Urothelium cell line (cell line): Measurements from ENCODE around the gene OR2A42.
"Not testable (repeated sequence)": the region's sequence is repeated elsewhere in the genome, so short reads cannot be mapped to it uniquely, and the experiment has no call there.

Experiments
- DNase-seq: peaks from one replicate; pipeline ENCODE4 v3.0.0; 2011; ENCODE audit warnings: low spot score, mixed read lengths
- FAIRE-seq: peaks from 2 replicates; lab custom pipeline; 2011; peaks lifted over from hg19 to GRCh38; lab: Jason Lieb, UNC

Gene OR2A42, protein sequence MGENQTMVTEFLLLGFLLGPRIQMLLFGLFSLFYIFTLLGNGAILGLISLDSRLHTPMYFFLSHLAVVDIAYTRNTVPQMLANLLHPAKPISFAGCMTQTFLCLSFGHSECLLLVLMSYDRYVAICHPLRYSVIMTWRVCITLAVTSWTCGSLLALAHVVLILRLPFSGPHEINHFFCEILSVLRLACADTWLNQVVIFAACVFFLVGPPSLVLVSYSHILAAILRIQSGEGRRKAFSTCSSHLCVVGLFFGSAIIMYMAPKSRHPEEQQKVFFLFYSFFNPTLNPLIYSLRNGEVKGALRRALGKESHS

DNA sequence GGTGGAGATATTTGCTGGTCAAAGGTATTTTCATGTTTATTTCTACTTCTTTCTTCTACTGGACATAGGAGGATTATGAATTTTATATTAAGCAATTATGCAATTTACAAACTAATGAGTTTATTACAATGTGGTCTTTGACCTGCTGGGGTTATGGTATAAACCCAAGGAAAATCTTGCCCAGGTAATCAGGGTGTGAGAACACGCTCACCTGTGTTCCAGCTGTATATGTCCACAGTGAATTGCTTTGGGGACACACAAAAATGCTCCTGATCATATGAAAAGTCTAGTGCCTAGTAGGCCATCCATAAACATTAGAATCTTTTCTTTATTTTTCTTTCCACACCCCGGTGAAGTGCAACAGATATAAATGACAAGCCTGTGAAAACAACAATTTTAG is at the start of gene OR2A42:
Gene OR2A42 (minus strand): TSS at position 241 of the 400 bp plus-strand sequence. CDS start 6,762 bp downstream, outside the sequence.
- FAIRE-seq, DNase-seq: not testable (repeated sequence)

DNA sequence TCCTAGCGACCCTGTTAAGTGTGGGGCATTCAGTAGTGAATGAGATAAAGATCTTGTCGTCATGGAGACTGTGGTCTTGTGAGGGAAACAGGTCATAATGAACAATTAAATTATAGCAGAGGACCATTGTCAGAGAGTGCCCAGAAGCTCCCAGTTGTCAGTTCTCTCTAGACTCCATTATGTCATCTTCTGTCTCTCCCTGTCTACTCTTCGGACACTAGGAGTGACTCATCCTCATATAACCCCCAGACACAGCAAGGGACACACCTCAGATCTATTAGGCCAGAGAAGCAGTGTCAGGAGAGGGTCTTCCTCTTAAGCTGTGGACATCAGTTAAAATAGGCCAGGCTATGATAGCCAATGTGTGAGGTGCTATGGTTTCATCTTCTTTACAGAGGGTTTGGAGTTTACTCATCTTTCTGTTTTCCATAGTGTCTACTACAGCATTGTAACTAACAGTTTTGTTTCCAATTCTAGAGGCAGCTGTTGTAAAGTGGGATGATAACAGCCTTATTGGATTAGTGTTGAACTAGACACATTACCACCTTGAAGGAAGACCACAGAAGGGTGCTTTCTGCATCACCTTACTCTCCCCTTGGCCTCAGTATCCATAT is 47.9 kb upstream of the OR2A42 start:
- DNase-seq, FAIRE-seq: not testable (repeated sequence)

DNA sequence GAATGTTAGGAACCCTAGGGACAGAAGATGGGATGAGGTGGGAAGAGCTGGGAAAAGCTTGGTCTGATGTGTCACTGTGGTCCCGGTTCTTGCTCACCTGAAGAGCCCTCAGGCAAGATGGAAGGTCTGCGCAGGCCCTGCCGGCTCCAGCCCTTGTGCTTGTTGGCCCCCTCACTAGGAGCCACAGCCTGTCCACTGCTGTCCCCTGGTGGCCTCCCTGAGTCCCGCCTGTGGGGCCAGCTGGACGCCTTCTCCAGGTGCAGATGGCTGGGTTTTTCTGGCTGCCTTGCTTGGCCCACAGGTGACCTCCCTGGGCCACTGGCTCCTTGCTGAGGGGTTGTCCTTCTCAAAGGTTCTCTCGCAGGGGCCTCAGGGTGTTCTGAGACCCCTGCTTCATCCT is 44.3 kb upstream of the OR2A42 start:
- not testable (repeated sequence) for DNase-seq

DNA sequence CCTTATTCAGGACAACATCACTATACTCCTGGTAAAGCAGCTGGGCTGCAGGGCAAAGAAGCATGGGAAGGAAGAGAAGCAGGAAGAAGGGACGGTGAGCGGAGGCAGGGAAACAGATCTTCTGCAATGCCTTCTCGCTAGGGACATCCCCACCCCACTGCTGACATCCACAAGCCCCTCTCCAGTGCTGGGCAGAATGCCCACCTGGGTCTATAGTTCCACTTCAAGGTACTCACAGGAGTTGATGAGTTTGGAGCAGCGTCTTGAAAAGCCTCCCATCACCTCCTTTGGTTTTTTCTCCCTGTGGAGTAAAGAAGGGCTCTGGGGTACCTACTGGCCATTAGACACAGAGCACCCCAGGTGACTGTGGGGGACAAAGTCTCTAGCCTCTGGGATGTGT is 43.1 kb upstream of the OR2A42 start:
- DNase-seq, FAIRE-seq: not testable (repeated sequence)

More for the DNA sequence above, 44.3 kb upstream of the OR2A42 start:
- FAIRE-seq, result not testable (repeated sequence)

DNA sequence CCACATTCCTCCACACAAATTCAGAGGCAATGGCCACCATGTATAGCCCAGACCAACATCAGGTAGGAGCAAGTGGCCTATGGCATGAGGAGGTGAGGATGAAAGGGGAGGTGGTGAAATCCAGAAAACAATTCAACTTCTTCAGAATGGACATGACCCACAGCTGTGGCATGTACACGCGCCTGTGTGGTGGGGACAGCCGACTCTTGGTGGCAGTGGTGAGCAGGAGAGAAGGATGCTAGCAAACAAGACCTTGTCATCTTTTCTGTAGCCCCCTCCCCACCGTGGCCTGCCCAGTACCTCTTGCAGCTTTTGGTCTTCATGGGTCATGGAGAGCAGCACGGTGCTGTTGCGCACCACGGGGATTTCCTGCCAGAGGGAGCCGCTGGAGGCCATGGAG is 42.6 kb upstream of the OR2A42 start:
- DNase-seq, FAIRE-seq: not testable (repeated sequence)

DNA sequence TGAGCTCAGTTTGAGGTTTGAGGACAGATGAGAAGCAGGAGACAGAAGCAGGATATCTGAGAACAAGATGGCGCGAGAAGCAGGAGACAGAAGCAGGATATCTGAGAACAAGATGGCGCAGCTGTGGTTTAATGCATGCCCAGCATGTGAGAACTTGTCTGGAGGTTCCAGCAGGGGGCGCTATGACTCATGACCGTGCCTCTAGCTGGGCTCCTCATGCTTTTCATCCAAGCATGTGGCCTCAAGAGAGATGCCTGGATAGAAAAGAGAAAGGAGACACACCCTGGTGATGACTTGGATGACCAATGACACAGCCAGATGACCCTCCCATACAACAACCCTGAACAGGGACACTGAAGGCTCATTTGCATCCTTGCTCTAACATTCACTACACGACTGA is 40.6 kb upstream of the OR2A42 start:
- not testable (repeated sequence) for FAIRE-seq, DNase-seq

DNA sequence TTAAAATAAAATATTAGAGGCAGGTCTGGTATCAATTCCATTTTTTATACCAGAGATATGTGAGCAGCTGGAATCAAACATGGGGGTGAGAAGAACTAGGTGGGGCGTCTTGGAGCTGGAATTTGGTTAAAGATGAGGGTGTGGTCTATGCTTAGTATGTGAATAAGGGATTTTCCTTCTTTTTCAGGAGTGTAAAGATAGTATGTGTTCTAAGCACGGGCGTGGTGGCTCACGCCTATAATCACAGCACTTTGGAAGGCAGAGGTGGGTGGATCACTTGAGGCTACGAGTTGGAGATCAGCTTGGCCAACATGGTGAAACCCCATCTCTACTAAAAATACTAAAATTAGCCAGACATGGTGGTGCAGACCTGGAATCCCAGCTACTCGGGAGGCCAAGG is 35.9 kb upstream of the OR2A42 start:
- DNase-seq, FAIRE-seq: not testable (repeated sequence)

DNA sequence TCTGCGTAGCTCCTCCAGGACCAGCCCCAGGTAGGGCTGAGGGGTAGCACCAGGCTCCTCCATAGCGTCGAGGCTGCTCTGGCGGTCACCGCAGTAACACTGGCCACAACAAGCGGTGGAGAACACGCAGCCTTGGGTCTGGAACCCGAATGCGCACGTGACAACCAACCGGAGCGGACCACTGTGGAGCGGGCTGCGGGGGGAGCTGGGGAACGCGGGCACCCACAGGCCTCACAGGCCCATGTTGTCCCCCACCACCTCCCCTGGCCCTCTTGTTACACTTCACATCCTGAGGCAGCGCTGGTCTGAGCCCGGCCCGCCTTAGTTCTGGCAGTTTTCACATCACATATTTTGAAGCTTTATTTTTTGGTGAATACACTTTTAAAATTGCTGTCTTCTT is 29.8 kb upstream of the OR2A42 start, which contains the start of gene CTAGE8:
Gene CTAGE8 (minus strand): TSS at position 101 of the 400 bp plus-strand sequence. CDS start 38 bp downstream, at position 63.
- not testable (repeated sequence) for FAIRE-seq, DNase-seq

DNA sequence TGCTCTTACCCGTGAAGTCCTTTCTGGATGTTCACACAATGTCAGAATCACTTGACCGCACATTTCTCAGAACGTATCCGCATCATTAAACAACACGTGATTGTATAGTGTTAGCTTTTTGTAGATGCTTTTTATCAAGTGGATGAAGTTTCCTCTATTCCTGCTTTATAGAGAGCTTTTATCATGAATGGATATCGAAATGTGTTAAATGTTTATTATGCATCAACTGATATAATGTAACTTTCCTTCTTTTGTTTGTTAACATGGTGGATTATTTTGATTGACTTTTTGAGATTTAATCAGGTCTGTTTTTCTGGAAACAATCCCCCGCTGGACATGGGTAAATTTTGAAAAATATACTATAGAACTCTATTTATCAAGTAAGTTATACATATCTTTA is 25.3 kb upstream of the OR2A42 start, which contains the start of gene OR2A7:
Gene OR2A7 (minus strand): TSS at position 101 of the 400 bp plus-strand sequence. CDS start 5,164 bp downstream, outside the sequence.
- not testable (repeated sequence) for FAIRE-seq, DNase-seq

DNA sequence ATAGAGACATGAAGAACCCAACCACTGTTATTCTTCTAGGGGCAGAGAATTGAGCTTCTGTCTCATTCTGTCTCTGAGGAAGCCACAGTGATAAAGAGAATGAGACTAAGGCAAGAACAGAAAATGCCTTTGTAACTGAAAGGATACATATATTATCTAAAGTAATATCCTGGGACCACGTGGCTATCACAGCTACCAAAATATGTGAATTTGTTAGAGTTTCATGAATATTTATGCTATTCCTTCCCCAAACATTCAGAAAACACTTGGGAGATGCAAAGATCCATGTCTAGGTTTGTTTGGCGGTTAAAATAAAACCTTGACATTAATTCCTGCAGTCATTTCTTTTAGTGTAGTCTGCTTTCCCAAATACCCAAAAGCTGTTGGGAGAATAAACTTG is 22.7 kb upstream of the OR2A42 start:
- FAIRE-seq, DNase-seq: not testable (repeated sequence)

DNA sequence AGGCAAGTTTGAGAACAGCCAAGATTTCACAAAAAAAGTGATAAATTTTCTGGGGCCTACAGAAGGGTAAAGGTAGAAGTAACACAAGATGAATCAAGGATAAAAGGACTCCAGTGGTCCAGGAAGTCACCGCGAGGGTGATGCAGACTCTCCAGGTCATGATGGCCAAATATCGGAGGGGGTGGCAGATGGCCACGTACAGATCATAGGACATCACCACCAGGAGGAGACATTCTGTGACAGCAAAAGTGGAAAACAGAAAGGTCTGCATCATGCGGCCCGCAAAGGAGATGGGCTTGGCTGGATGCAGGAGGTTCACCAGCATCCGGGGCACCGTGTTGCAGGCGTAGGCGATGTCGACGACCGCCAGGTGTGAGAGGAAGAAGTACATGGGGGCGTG is 19.7 kb upstream of the OR2A42 start:
- FAIRE-seq, result not testable (repeated sequence)

DNA sequence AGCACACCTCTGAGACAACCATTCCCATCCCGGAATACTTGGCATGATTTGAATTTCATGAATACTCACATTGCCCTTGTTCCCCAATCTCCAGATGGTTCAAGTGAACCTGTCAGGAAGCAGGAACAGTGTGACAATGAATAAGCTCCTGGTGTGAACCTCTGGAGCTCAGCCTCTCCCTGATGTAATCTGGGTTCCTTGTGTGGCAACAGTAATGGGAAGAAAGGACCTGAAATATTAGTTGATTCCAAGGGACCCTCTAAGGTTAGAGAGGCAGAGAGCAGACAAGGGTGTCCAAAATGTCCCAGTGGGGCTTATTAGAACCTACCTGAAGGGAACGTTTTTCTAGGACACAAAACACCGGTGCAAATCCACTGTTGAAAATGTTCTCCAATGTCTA is 16.7 kb upstream of the OR2A42 start:
- FAIRE-seq (no peak), DNase-seq (no peak)

More for the DNA sequence above, 19.7 kb upstream of the OR2A42 start:
- not testable (repeated sequence) for DNase-seq

DNA sequence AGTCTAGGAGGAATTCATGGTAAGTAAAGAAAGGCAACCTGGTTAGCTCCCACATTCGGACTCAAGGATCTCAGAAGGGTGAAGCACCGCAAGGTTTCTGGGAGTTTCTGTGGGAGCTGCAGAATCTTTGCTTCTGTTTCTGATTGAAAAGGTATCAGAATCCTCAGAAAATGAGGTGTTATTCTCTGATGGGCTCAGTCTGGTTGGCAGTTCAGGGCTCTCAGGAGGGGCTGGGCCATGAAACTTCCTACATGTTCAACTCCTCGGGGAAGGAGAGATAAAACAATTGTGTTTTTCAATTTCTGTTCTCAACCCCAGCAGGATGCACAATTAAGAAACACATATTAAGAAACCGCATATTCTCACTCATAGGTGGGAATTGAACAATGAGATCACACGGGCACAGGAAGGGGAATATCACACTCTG is 16.1 kb upstream of the OR2A42 start:
- no peak for FAIRE-seq
- DNase-seq, result no peak

DNA sequence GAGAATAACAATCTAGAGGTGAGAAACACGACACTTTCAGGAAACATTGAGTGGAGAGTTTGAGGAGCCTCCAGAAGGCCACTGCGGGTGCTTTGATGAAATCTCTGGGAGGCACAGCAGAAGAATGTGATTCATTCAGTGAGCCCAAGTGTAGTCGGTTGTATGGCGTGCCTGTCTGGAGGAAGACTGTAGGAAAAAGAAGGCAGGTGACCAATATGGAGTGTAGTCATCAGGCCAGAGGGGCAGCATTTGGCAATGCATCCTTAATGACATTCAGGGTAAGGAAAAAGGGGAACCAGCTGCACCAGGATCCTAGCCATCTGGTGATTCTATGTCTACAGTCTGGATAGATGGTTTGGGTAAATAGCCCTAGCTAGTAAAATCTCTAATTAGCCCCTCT is 12.9 kb upstream of the OR2A42 start:
- not testable (repeated sequence) for DNase-seq, FAIRE-seq

DNA sequence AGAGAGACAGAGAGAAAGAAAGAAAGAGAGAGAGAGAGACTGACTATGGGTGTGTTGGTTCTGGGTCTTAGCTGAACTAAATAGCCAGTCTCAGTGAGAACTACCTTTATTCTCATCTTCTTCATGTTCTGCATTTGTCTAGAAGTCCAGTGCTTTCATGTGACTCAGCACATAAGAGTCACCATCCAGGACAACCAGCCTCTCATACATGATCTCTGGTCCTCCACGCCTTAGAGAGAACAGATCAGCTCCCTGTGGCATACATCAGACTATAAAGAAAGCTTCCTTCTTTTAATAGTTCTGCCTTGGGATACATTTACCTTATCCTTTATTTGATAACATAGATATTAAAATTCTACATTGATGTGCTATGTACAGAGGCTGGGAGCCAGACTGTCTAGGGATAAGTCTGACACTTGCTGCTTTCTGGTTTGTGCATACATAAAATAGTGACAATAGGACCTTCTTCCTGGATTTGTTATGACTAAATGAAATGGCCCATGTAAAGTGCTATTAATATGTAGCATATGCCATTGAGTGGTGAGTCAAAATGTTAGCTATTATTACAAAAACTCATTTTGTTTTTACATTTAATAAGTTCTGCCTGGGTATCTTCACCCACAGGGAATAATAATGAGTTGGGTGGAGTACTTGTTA is 8.4 kb upstream of the OR2A42 start:
- not testable (repeated sequence) for FAIRE-seq, DNase-seq

DNA sequence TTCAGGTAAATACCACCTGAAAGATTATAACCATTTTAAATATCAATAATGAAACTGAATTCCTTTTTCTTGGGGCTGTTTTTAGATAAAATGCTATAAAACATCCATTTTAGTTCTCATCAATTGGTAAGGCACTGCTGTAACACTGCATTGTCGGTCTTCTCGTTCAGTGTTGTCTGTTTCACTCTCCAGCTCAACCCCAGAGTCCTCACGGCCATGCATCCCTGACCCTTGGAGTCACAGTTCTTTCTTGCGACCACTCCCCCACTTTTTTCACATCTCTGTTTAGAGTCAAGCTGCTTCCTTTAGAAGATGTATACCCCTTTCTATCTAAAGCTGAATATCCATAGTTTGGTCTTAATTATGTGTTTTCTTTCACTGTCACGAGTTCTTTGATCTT is 7.6 kb upstream of the OR2A42 start:
- not testable (repeated sequence) for FAIRE-seq, DNase-seq

DNA sequence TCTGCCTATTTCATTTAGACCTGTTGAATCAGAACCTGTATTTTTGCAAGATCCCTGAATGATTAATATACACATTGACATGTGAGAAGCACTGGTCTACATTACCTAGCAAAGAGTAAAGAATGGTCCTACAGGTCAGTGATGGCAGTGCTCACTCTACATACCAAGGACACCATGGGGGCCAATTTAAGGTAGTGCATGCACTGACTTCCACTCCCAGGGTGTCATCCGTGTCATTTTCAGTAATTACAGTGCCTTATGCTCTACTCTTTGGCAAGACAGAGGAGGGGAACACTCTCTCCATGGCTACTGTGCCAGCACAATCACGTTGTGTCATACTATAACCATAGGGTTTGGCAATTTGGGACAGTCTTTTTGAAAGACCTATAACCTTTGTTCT is 6.0 kb upstream of the OR2A42 start:
- not testable (repeated sequence) for DNase-seq, FAIRE-seq

DNA sequence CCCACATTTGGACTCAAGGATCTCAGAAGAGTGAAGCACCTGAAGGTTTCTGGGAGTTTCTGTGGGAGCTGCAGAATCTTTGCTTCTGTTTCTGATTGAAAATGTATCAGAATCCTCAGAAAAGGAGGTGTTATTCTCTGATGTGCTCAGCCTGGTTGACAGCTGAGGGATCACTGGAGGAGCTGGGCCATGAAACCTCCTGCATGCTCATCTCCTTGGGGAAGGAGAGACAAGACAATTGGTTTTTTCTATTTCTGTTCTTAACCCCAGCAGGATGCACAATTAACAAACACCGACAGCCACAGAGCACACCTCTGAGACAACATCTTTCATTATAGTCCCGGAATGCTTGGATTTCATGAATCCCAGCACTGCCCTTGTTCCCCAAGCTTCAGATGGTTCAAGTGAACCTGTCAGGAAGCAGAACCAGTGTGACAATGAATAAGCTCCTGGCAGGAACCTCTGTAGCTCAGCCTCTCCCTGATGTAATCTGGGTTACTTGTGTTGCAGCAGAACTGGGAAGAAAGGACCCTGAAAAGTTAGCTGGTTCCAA is 799 bp downstream of the OR2A42 start:
- FAIRE-seq, DNase-seq: not testable (repeated sequence)

DNA sequence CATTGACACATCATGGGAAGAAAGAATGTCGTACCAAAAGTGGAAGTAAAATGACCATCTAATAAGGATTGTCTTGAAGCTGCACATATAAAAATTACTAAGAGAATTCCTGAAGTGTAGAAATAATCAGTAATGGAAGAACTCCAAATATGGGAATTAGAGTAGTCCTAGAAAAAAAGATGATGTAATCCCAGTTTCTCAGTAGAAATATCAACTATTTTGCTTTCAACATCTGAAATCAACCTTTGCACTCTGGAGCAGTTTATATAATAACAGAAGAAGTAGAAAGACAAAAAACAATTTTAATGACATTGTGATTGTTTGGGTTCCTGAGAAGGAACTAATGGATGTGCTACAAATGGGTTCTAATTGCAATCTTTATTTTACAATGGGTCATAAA is 6.4 kb downstream of the OR2A42 start:
- not testable (repeated sequence) for DNase-seq, FAIRE-seq

DNA sequence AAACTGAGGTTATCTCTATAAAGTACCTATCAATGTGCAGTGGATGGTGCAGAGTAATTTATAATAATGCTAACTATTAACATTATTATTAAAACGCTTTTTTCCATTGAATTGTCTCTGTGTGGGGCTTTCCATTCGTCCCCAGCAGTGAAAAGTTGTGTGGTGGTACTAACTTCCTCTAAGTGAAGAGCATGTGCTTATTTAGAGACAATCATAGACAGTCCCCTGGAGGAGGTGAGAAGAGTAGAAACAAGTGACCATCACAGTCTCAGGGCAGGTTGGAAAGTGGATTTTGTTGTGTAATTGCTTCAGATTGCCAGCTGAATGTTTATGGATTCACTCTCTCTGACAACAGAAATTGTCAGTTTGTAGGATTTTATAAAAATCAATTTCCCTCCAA is 8.4 kb downstream of the OR2A42 start:
- DNase-seq, FAIRE-seq: not testable (repeated sequence)

DNA sequence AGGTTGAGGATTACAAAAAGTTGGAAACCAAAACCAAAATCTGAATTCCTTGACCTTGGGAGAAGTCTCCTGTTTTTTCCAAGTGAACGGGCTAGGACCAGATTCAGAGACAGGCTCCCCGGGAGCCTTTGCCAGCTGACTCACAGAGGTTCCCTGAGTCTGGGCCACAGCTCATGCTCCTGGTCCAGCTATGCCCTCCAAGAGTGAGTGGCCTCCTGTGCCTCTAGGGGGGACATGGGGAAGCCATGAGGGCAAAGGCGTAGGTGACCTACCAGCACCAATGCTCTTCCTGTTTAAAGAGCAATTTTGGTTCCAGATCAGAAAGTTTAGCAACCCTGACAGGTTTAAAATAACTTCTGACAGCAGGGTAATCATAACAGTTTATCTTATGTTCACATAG is 10.6 kb downstream of the OR2A42 start:
- not testable (repeated sequence) for DNase-seq, FAIRE-seq
